IPS-18c (cell line): ENCODE measurements around the gene CACNB4.
"Not testable (repeated sequence)": the region's sequence is repeated elsewhere in the genome, so short reads cannot be mapped to it uniquely, and the experiment has no call there.

Experiments
- H3K4me3 ChIP-seq: 2 replicates; pipeline ENCODE4 v1.7.0; 2013; ENCODE audit warnings: low read depth, mild to moderate bottlenecking, low read length, moderate library complexity; ENCODE audit not compliant: insufficient read depth
- H3K9me3 ChIP-seq: one replicate; pipeline ENCODE4 v1.6.1; 2013; ENCODE audit warnings: mild to moderate bottlenecking, low read length, moderate library complexity; ENCODE audit not compliant: control insufficient read depth, insufficient read depth

The CACNB4 gene

GRCh38 chr2:151945602-151946001 is 153.2 kb downstream of the CACNB4 start:
- peaks cover 2% of the 10 kb centered on the region for H3K9me3 ChIP-seq
- H3K4me3 ChIP-seq, result no peak overlapping the region

GRCh38 chr2:151945186-151945585 is 153.7 kb downstream of the CACNB4 start:
- H3K4me3 ChIP-seq, result no peak overlapping the region
- H3K9me3 ChIP-seq, result peaks cover 2% of the 10 kb centered on the region

- no peak overlapping the region for H3K4me3 ChIP-seq
- peaks cover 2% of the 10 kb centered on the region for H3K9me3 ChIP-seq
Observed at GRCh38 chr2:151943461-151943860, 155.4 kb downstream of the CACNB4 start.

- H3K4me3 ChIP-seq, H3K9me3 ChIP-seq: not testable (repeated sequence)
Observed at GRCh38 chr2:151942540-151943205, 156.2 kb downstream of the CACNB4 start.

- H3K4me3 ChIP-seq, result no peak overlapping the region
- H3K9me3 ChIP-seq, result no peaks in the 10 kb centered on the region
Observed at GRCh38 chr2:151937966-151938365, 160.9 kb downstream of the CACNB4 start.

- Histone ChIP-seq H3K9me3 (no peaks in the 10 kb centered on the region), H3K4me3 (no peak overlapping the region)
Observed at GRCh38 chr2:151936626-151937025, 162.2 kb downstream of the CACNB4 start.

- no peaks in the 10 kb centered on the region for H3K9me3 ChIP-seq
- no peak overlapping the region for H3K4me3 ChIP-seq
Observed at GRCh38 chr2:151933266-151933804, 165.5 kb downstream of the CACNB4 start.

GRCh38 chr2:151931756-151932155 is 167.1 kb downstream of the CACNB4 start:
- H3K9me3 ChIP-seq, result no peaks in the 10 kb centered on the region

GRCh38 chr2:151931030-151931611 is 167.7 kb downstream of the CACNB4 start:
- Histone ChIP-seq H3K9me3 (no peaks in the 10 kb centered on the region), H3K4me3 (no peak overlapping the region)

More at GRCh38 chr2:151931756-151932155, 167.1 kb downstream of the CACNB4 start:
- no peak overlapping the region for H3K4me3 ChIP-seq

GRCh38 chr2:151930042-151930441 is 168.8 kb downstream of the CACNB4 start:
- Histone ChIP-seq H3K4me3 (no peak overlapping the region), H3K9me3 (no peaks in the 10 kb centered on the region)

- Histone ChIP-seq H3K9me3 (no peaks in the 10 kb centered on the region), H3K4me3 (no peak overlapping the region)
Observed at GRCh38 chr2:151928380-151928779, 170.5 kb downstream of the CACNB4 start.

GRCh38 chr2:151927501-151928221 is 171.2 kb downstream of the CACNB4 start:
- Histone ChIP-seq H3K9me3 (no peaks in the 10 kb centered on the region), H3K4me3 (no peak overlapping the region)

GRCh38 chr2:151922845-151923666 is 175.8 kb downstream of the CACNB4 start:
- H3K4me3 ChIP-seq, result no peak overlapping the region
- no peaks in the 10 kb centered on the region for H3K9me3 ChIP-seq

- H3K9me3 ChIP-seq, result no peaks in the 10 kb centered on the region
Observed at GRCh38 chr2:151919786-151920185, 179.1 kb downstream of the CACNB4 start.

GRCh38 chr2:151918308-151918707 is 180.5 kb downstream of the CACNB4 start:
- Histone ChIP-seq H3K4me3 (no peak overlapping the region), H3K9me3 (no peaks in the 10 kb centered on the region)

More at GRCh38 chr2:151919786-151920185, 179.1 kb downstream of the CACNB4 start:
- no peak overlapping the region for H3K4me3 ChIP-seq

GRCh38 chr2:151916632-151917031 is 182.2 kb downstream of the CACNB4 start:
- Histone ChIP-seq H3K9me3 (no peaks in the 10 kb centered on the region), H3K4me3 (no peak overlapping the region)

GRCh38 chr2:151915629-151916025 is 183.2 kb downstream of the CACNB4 start:
- H3K4me3 ChIP-seq, H3K9me3 ChIP-seq: not testable (repeated sequence)
